ENCODE results near the gene BICDL1. TPM values are rescaled to one million over a fixed set of nuclear protein-coding genes. Genes with fewer than 3 reads are reported as not detected.

BICDL1 gene
- total RNA-seq, 1 donor from 2014 or later, result 40.1 TPM

GRCh38 chr12:120131116-120131515 lies 142.1 kb downstream of the BICDL1 start:
- no peak for DNase-seq (ENCODE audit: low spot score in 2 of 2, unreplicated experiment in 2 of 2)
- Mint-ChIP-seq H3K27ac (no peak overlapping the region), H3K4me1 (no peaks in the 10 kb centered on the region), H3K27me3 (ENCODE audit: low read depth) (no peaks in the 10 kb centered on the region), H3K36me3 (peaks cover 45% of the 10 kb centered on the region), H3K4me3 (no peak overlapping the region), H3K9me3 (no peaks in the 10 kb centered on the region)
- TF ChIP-seq, protein P1, sequence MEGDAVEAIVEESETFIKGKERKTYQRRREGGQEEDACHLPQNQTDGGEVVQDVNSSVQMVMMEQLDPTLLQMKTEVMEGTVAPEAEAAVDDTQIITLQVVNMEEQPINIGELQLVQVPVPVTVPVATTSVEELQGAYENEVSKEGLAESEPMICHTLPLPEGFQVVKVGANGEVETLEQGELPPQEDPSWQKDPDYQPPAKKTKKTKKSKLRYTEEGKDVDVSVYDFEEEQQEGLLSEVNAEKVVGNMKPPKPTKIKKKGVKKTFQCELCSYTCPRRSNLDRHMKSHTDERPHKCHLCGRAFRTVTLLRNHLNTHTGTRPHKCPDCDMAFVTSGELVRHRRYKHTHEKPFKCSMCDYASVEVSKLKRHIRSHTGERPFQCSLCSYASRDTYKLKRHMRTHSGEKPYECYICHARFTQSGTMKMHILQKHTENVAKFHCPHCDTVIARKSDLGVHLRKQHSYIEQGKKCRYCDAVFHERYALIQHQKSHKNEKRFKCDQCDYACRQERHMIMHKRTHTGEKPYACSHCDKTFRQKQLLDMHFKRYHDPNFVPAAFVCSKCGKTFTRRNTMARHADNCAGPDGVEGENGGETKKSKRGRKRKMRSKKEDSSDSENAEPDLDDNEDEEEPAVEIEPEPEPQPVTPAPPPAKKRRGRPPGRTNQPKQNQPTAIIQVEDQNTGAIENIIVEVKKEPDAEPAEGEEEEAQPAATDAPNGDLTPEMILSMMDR (IDR thresholded peaks at IDR 0.05; ENCODE audit: unreplicated experiment), result no peak

DNA sequence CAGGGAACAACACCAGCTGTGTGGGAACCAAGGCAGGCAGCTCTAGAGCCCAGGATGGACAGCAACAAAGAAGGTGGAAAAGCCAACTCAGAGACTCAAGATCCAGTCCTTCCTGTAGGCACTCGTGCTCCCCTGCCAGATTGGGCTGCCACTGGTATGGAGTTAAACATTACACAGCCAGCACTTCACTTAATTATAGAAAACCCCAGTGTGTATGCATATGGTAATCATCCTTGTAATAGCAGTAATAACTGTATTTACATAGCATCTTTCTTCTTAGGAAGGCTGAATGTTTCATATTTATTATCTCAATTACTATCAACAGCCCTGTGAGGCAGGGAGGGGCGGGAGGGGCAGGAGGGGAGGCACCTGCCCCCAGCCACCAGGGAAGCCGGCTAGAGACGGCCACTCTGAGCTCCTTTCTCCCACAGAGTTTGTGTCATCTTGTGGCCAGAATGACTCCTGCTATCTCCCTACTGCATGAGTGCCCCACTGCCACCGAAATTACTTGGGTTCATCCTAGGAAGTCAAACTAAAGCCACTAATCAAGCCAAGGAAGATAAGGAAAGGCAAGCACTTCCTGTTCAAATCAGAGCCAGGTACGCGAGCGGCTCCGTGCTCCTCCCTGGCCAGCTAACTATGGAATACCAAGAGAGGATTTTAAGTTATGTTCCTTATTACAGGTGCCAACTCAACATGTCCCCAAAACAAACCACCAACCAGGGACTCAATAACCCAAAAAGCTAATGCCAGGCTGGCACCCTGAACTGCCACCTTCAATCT lies 143.2 kb downstream of the BICDL1 start:
- H3K9me3 Mint-ChIP-seq, result no peaks in the 10 kb centered on the region
- H3K4me1 Mint-ChIP-seq, result no peaks in the 10 kb centered on the region
- TF ChIP-seq, protein P1 (IDR thresholded peaks at IDR 0.05; ENCODE audit: unreplicated experiment), result no peak
- no peaks in the 10 kb centered on the region for H3K27me3 Mint-ChIP-seq (ENCODE audit: low read depth)
- peaks cover 40% of the 10 kb centered on the region for H3K36me3 Mint-ChIP-seq
- DNase-seq (ENCODE audit: low spot score in 2 of 2, unreplicated experiment in 2 of 2), result no peak
- no peak overlapping the region for H3K27ac Mint-ChIP-seq
- no peak overlapping the region for H3K4me3 Mint-ChIP-seq

DNA sequence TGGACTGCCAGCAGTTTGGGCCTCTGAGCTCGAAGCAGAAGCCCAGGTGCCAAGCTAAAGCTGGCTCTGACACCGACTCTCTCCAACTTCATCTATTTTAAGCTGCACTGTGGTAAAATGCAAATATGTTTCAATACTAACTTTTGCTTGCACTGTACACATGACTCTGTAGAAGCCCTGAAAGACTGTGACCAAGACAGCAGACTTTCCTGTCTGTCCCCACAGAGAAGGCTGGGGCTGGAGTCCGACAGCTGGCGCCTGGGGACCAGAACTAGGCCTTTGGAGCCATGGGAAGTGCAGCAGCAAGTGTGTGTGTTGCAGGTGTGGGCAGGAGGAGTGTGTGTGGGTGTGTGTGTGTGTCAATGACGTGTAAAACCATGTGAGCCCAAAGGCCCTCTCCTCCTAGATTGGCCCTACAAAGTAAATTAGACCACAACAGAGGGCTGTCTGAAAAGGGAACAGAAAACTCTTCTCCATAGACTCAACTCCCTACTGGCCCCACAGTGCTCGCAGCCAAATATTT lies 143.9 kb downstream of the BICDL1 start:
- no peaks in the 10 kb centered on the region for H3K9me3 Mint-ChIP-seq
- peaks cover 36% of the 10 kb centered on the region for H3K36me3 Mint-ChIP-seq
- H3K4me1 Mint-ChIP-seq, result no peaks in the 10 kb centered on the region
- H3K4me3 Mint-ChIP-seq, result no peak overlapping the region
- H3K27me3 Mint-ChIP-seq (ENCODE audit: low read depth), result no peaks in the 10 kb centered on the region
- no peak for DNase-seq (ENCODE audit: low spot score in 2 of 2, unreplicated experiment in 2 of 2)
- TF ChIP-seq, protein P1 (IDR thresholded peaks at IDR 0.05; ENCODE audit: unreplicated experiment), result no peak
- H3K27ac Mint-ChIP-seq, result no peak overlapping the region

GRCh38 chr12:120134307-120134980 lies 145.4 kb downstream of the BICDL1 start:
- no peaks in the 10 kb centered on the region for H3K27me3 Mint-ChIP-seq (ENCODE audit: low read depth)
- TF ChIP-seq, protein P1 (IDR thresholded peaks at IDR 0.05; ENCODE audit: unreplicated experiment), result no peak
- no peaks in the 10 kb centered on the region for H3K4me1 Mint-ChIP-seq
- no peak overlapping the region for H3K27ac Mint-ChIP-seq
- H3K4me3 Mint-ChIP-seq, result no peak overlapping the region
- H3K36me3 Mint-ChIP-seq, result peaks cover 36% of the 10 kb centered on the region
- no peak for DNase-seq (ENCODE audit: low spot score in 2 of 2, unreplicated experiment in 2 of 2)
- no peaks in the 10 kb centered on the region for H3K9me3 Mint-ChIP-seq

DNA sequence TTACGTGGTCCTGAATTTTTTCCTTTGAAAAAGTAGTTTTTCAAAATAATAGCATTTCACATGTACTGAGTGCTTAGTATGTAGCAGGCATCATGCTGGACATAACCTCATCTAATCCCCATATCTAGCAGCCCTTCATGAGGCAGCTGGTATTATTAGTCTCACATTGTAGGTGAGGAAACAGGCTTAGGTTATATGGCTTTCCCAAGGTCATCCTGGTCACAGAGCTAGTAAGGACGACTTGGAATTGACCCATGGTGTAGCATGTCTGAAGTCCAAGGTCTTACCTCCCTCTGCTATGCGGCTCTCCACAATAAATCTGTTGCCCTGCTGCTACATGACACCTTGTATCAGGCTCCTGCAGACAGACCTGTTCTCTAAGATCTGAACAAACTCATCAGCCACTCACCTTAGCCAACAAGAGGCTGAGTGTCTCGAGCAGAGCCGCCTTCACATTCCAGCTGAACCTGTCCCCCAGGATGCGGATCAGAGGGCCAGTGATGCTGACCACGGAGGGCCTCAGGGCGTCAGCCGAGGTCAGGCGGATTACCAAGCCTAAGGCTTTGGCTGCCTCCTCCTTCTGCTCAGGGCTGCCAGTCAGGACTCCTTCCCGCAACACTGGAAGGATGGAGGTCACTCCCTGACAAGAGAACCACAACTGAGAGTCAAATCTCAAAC lies 147.2 kb downstream of the BICDL1 start:
- H3K27ac Mint-ChIP-seq, result no peak overlapping the region
- H3K4me1 Mint-ChIP-seq, result no peaks in the 10 kb centered on the region
- no peaks in the 10 kb centered on the region for H3K27me3 Mint-ChIP-seq (ENCODE audit: low read depth)
- TF ChIP-seq, protein P1 (IDR thresholded peaks at IDR 0.05; ENCODE audit: unreplicated experiment), result no peak
- peaks cover 44% of the 10 kb centered on the region for H3K36me3 Mint-ChIP-seq
- no peaks in the 10 kb centered on the region for H3K9me3 Mint-ChIP-seq
- DNase-seq (ENCODE audit: low spot score in 2 of 2, unreplicated experiment in 2 of 2), result no peak
- no peak overlapping the region for H3K4me3 Mint-ChIP-seq

Measured in mesothelial cell of epicardium (in vitro differentiated cells).